GM12878 (cell line): ENCODE data around the gene ERC2. TPM values are rescaled to one million over a fixed set of nuclear protein-coding genes. Genes with fewer than 3 reads are reported as not detected.

Experiments
- ATAC-seq: fragments of 200-7000 bp; cut with Tn5 transposase; 3 replicates; pipeline ENCODE4 v1.9.1; 2020; ENCODE audit warnings: mild to moderate bottlenecking, moderate library complexity
- BruUV-seq: library from RNA; stranded (reverse); fragments of 400-500 nt; replicated peaks from 2 replicates; lab custom pipeline; 2021; lab: Mats Ljungman, UMichigan
- CTCF ChIA-PET: fragments of 300-600 bp; sonication (Branson Sonifier 250); formaldehyde crosslinking; extraction: SDS; loops from one replicate; lab custom pipeline; 2021; ENCODE audit warnings: inconsistent platforms; lab: Yijun Ruan, JAX
- POLR2A ChIA-PET: fragments of 350-600 bp; formaldehyde crosslinking; extraction: SDS; loops from one replicate; lab custom pipeline; 2021; ENCODE audit warnings: inconsistent platforms; lab: Charles Lee
- RAD21 ChIA-PET: fragments of 300-600 bp; sonication (Branson Sonifier 250); formaldehyde crosslinking; loops from one replicate; lab custom pipeline; 2023; ENCODE audit warnings: antibody characterized with exemption; ENCODE audit not compliant: unreplicated experiment; lab: Charles Lee
- SMC1A ChIA-PET: fragments of 300-600 bp; sonication (Branson Sonifier 250); formaldehyde crosslinking; loops from one replicate; lab custom pipeline; 2023; ENCODE audit not compliant: unreplicated experiment, uncharacterized antibody; lab: Charles Lee
- DNase-seq: peaks from one replicate; pipeline ENCODE4 v3.0.0-alpha.2; 2011; ENCODE audit warnings: low read depth, low spot score
- FAIRE-seq: peaks from 3 replicates; lab custom pipeline; 2011; peaks lifted over from hg19 to GRCh38; lab: Jason Lieb, UNC
- H2AFZ ChIP-seq: 2 replicates; pipeline ENCODE4 v1.6.0; 2011; ENCODE audit warnings: low read depth, low read length, control low read depth; ENCODE audit not compliant: control insufficient read depth
- H3K27ac ChIP-seq: 2 replicates; pipeline ENCODE4 v1.5.1; 2011; ENCODE audit warnings: control low read depth; ENCODE audit not compliant: control insufficient read depth, insufficient read depth
- H3K27me3 ChIP-seq, 2 experiments: replicated peaks in 1 of 2; 2 replicates each; pipeline versions ENCODE4 v1.6.0 to v1.6.1; 2011; ENCODE audit warnings: low read length in 1 of 2; ENCODE audit not compliant: control insufficient read depth in 2 of 2, insufficient read depth in 2 of 2
- H3K36me3 ChIP-seq, 2 experiments: 2 replicates each; pipeline ENCODE4 v1.5.1; 2011; ENCODE audit warnings: low read length in 1 of 2; ENCODE audit not compliant: control insufficient read depth in 2 of 2, insufficient read depth in 2 of 2
- H3K4me1 ChIP-seq: 2 replicates; pipeline ENCODE4 v1.6.1; 2011; ENCODE audit warnings: mild to moderate bottlenecking, low read length, moderate library complexity, mixed read lengths; ENCODE audit not compliant: control insufficient read depth, insufficient read depth
- H3K4me2 ChIP-seq: 2 replicates; pipeline ENCODE4 v1.6.0; 2011; ENCODE audit warnings: control low read depth; ENCODE audit not compliant: control insufficient read depth, insufficient read depth
- H3K4me3 ChIP-seq: fragments of 200-600 bp; sonication (generic); 2 replicates; pipeline ENCODE4 v1.5.1; 2016
- H3K79me2 ChIP-seq: 2 replicates; pipeline ENCODE4 v1.6.0; 2011; ENCODE audit warnings: low read length; ENCODE audit not compliant: control insufficient read depth, insufficient read depth
- H3K9ac ChIP-seq: 2 replicates; pipeline ENCODE4 v1.8.0; 2011; ENCODE audit warnings: low read length, control low read depth, mixed read lengths; ENCODE audit not compliant: control insufficient read depth, insufficient read depth
- H3K9me3 ChIP-seq: replicated peaks from 3 replicates; pipeline ENCODE4 v1.5.1; 2011; ENCODE audit warnings: mild to moderate bottlenecking, low read length; ENCODE audit not compliant: control insufficient read depth, insufficient read depth
- H4K20me1 ChIP-seq: 2 replicates; pipeline ENCODE4 v1.6.0; 2011; ENCODE audit not compliant: control insufficient read depth, insufficient read depth
- ASH2L ChIP-seq: fragments of 300-600, 200-600 bp; sonication (generic); IDR thresholded peaks from 2 replicates; pipeline ENCODE4 v1.6.1; 2017; ENCODE audit warnings: low read depth, mild to moderate bottlenecking, borderline replicate concordance
- CHD1 ChIP-seq: IDR thresholded peaks from 2 replicates; pipeline ENCODE4 v1.6.1; 2012; ENCODE audit warnings: low read depth, low read length, improper control_type of control experiment
- FOXM1 ChIP-seq: IDR thresholded peaks from 2 replicates; pipeline ENCODE4 v1.6.1; 2012; ENCODE audit warnings: low read depth, mild to moderate bottlenecking, inconsistent platforms, low read length, moderate library complexity
- POLR2AphosphoS5 ChIP-seq: IDR thresholded peaks from 2 replicates; pipeline ENCODE4 v1.6.1; 2011; ENCODE audit warnings: mild to moderate bottlenecking, low read length, inconsistent platforms
- SMC3 ChIP-seq: IDR thresholded peaks from 2 replicates; pipeline ENCODE4 v1.6.1; 2011; ENCODE audit warnings: low read length, improper control_type of control experiment, borderline replicate concordance
- SP1 ChIP-seq: IDR thresholded peaks from one replicate; pipeline ENCODE4 v1.6.1; 2011; ENCODE audit warnings: low read depth, low read length
- TBL1XR1 ChIP-seq: IDR thresholded peaks from 2 replicates; pipeline ENCODE4 v1.6.1; 2012; ENCODE audit warnings: low read depth, low read length, improper control_type of control experiment
- YY1 ChIP-seq: IDR thresholded peaks from 2 replicates; pipeline ENCODE4 v1.6.1; 2011; ENCODE audit warnings: low read depth, mild to moderate bottlenecking, low read length
- ZBTB33 ChIP-seq: fragments of 450-650 bp; IDR thresholded peaks from 2 replicates; pipeline ENCODE4 v1.6.1; 2017; ENCODE audit warnings: mild to moderate bottlenecking
- ZNF274 ChIP-seq: IDR thresholded peaks from one replicate; pipeline ENCODE4 v1.8.0; 2011; ENCODE audit not compliant: insufficient read length, insufficient read depth
- ZSCAN29 ChIP-seq: fragments of 450-650 bp; IDR thresholded peaks from 2 replicates; pipeline ENCODE4 v1.6.1; 2017; ENCODE audit warnings: mild to moderate bottlenecking, moderate library complexity
- WGBS: methylation state at CpG from one replicate; pipeline ENCODE4 v1.1.6; 2016; ENCODE audit warnings: low lambda C conversion rate; ENCODE audit not compliant: insufficient replicate concordance, insufficient coverage; ENCODE audit errors: missing lambda C conversion rate; 5-methylcytosine and 5-hydroxymethylcytosine counted together
- in situ Hi-C: fragments of 300-500 bp; cut with MboI; formaldehyde crosslinking; loops from 9 replicates; pipeline ENCODE4 v1.14.3; 2018; ENCODE audit warnings: mixed read lengths
- intact Hi-C: fragments of 100-400 bp; cut with micrococcal nuclease; formaldehyde crosslinking; loops from one replicate; pipeline ENCODE4 v1.14.2; 2022; ENCODE audit not compliant: unreplicated experiment
- polyA plus RNA-seq, 11 experiments: library from polyadenylated mRNA; depleted of rRNA in 4 of 11; unstranded in 6 of 11; stranded (reverse) in 5 of 11; fragments of >200 nt; fragmentation: Nextera tagmentation in 4 of 11; fragmentation: Illumina TruSeq in 1 of 11; extraction: Ambion mirVana in 4 of 11; extraction: Trizol in 1 of 11; gene quantifications; 1 replicate in 1 of 11; 2 replicates in 10 of 11; pipeline versions ENCODE4 v1.2.1 to v1.2.3, GENCODE V29; 2011 to 2016; ENCODE audit warnings: inconsistent platforms in 2 of 11, missing spikeins in 2 of 11, low read depth in 1 of 11
- total RNA-seq, 4 experiments: library from RNA; depleted of rRNA in 3 of 4; stranded (reverse); fragments of >200 nt in 3 of 4; fragmentation: Illumina TruSeq in 1 of 4; extraction: Trizol in 1 of 4; gene quantifications; 2 replicates each; pipeline versions ENCODE4 v1.2.1 to v1.2.3, GENCODE V29; 2013 to 2021

Gene ERC2
- total and polyA plus RNA-seq, 10 of the 15 experiments (the other 5 are each of a cell fraction or from before 2014, with no cell fraction given): 0.06 to 1.4 (median 0.12) TPM; not detected in 3

DNA sequence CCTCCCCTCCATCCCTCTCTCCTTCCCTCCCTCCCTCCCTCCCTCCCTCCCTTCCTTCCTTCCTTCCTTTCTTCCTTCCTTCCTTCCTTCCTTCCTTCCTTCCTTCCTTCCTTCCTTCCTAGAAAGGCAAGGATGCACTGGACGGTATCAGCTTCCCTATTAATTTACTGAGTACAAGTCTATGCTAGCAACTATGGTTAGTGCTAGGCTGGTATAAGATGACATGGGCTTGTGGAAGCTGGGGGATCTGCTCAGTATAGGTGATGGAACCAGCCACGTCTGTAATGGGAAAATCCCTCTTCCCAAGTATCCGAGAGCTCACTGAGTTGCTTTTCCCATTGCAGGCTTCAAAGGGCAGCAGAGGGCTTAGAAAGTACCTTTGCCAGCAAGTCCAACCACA lies 884.8 kb downstream of the ERC2 start (continued):
- TF ChIP-seq TBL1XR1: no peak
- TF ChIP-seq YY1: no peak
- no peak for TF ChIP-seq CHD1
- TF ChIP-seq ZSCAN29: no peak

DNA sequence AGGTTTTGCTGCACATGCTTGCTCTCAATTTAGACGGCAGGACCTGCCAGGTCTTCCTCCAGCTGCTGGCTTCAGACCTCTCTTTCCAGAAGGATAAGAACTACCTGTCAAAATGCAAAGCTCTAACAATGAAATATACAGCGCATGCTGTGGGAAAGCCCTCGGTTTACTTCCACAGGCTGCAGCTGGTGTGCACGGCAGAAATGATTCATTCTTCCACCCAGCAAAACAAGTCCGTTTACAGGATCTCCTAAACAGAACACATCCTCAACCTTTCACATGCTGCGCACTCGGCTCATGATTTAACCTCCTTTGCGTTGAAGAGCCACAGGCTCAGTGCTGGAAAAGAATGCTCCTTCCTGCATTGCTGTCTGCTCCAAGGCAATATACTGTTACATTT lies 888.8 kb downstream of the ERC2 start:
- SMC1A ChIA-PET: no interaction called here
- H3K4me1 ChIP-seq: no peaks in the 10 kb centered on the region
- ATAC-seq: no peak

DNA sequence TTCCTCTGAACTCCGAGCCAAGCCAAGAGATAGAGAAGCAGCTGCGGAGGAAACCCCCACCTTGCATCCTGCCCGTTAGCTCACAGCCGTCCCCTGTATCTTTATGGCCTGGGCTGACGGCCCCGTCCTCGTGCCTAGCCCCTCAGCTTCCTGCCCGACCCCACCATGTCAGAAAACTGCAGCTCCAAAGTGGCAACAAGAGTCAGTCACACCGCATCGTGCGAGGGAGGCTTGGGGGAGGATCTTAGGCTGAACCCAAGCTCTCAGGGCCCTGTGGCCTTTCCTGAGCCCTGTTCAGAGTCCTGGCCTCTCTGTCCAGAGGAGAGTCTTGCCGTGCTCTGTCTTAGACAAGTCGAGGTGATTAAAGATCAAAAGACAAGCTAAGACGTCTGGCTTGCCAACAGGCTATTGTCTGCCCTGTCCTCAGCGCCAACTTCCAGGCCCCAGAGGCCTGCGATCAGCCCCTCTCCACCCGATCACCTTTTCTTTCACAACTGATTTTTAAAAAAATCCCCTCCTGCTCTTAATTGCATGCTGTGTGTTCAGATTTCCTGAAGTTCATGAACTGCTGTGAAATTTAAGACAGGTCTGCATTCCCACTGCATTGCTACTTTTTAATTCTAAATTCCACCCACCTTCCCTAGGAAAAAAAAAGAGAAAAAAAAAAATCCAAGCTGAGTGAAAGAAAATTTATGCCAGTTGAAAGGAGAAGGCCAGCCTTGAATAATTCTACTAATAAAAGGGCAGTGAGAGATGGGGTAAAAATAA lies 891.5 kb downstream of the ERC2 start:
- ChIA-PET CTCF (interaction anchor here (0.7 kb wide), 2 partner anchors 19 to 145 kb away, joined by 3 to 4 read pairs; no protein-coding TSS in a partner anchor), RAD21 (no interaction called here), POLR2A (no interaction called here), SMC1A (interaction anchor here (0.7 kb wide), 1 partner anchor 507 kb away, joined by 5 read pairs; no protein-coding TSS in a partner anchor)
- H3K9me3 ChIP-seq: no peaks in the 10 kb centered on the region
- H3K4me3 ChIP-seq: no peak overlapping the region
- H3K27me3 ChIP-seq: no peaks in the 10 kb centered on the region
- no peaks in the 10 kb centered on the region for H3K36me3 ChIP-seq
- H3K4me1 ChIP-seq: no peaks in the 10 kb centered on the region
- 57% methylated on average over 17 of the region's 17 CpGs for WGBS
- no peak overlapping the region for H2AFZ ChIP-seq
- in situ Hi-C loops (no loop called here), intact Hi-C loops (no loop called here)
- DNase-seq (no peak), FAIRE-seq (no peak), ATAC-seq (no peak)
- H3K9ac ChIP-seq: no peak overlapping the region
- H3K27ac ChIP-seq: no peak overlapping the region
- no peak overlapping the region for H3K4me2 ChIP-seq
- BruUV-seq: no TSS peak
- no peak for TF ChIP-seq ZNF274
- no peak for TF ChIP-seq ZBTB33
- no peak for TF ChIP-seq SP1
- TF ChIP-seq ASH2L: no peak
- no peaks in the 10 kb centered on the region for H3K79me2 ChIP-seq
- H4K20me1 ChIP-seq: no peaks in the 10 kb centered on the region

More for the DNA sequence above, 888.8 kb downstream of the ERC2 start:
- Histone ChIP-seq H3K27me3 (no peaks in the 10 kb centered on the region), H4K20me1 (no peaks in the 10 kb centered on the region), H3K4me2 (no peak overlapping the region), H3K27ac (no peak overlapping the region), H3K9me3 (no peaks in the 10 kb centered on the region), H3K79me2 (no peaks in the 10 kb centered on the region), H3K36me3 (no peaks in the 10 kb centered on the region), H3K4me3 (no peak overlapping the region), H3K9ac (no peak overlapping the region), H2AFZ (no peak overlapping the region)
- in situ Hi-C loops (no loop called here), intact Hi-C loops (no loop called here)
- BruUV-seq: no TSS peak
- DNase-seq (no peak), FAIRE-seq (no peak)
- POLR2A ChIA-PET: no interaction called here
- RAD21 ChIA-PET: no interaction called here
- CTCF ChIA-PET: no interaction called here
- 52% methylated on average over 8 of the region's 8 CpGs for WGBS
- TF ChIP-seq FOXM1 (no peak), SMC3 (no peak), POLR2AphosphoS5 (no peak), TBL1XR1 (no peak)
